HL-60/S4 treated with phorbol 12-myristate 13-acetate at 8.2 ng/mL for 4 days and 3 days (cell line): Measurements from ENCODE around the gene KCNG1.

ENCODE experiments used
- in situ Hi-C: fragments of 300-500 bp; cut with MboI; formaldehyde crosslinking; loops from 2 replicates; pipeline ENCODE4 v1.15.0; 2022; ENCODE audit warnings: low sequenced_read_pairs

Gene KCNG1

GRCh38 chr20:50992733-50993457 lies 30.0 kb downstream of the KCNG1 start:
- in situ Hi-C loops, result loop anchor here (25.0 kb wide), 1 partner anchor 619 kb away; no protein-coding TSS in a partner anchor

GRCh38 chr20:50992336-50992732 lies 30.6 kb downstream of the KCNG1 start:
- in situ Hi-C loops, result loop anchor here (25.0 kb wide), 1 partner anchor 620 kb away; no protein-coding TSS in a partner anchor

GRCh38 chr20:50991076-50991475 lies 31.8 kb downstream of the KCNG1 start:
- in situ Hi-C loops, result loop anchor here (25.0 kb wide), 1 partner anchor 621 kb away; no protein-coding TSS in a partner anchor

- in situ Hi-C loops, result loop anchor here (10.0 to 25.0 kb wide), 2 partner anchors 327 to 625 kb away; no protein-coding TSS in a partner anchor
Observed at GRCh38 chr20:50987493-50988210, 35.3 kb downstream of the KCNG1 start.

GRCh38 chr20:50983321-50983720 lies 39.6 kb downstream of the KCNG1 start:
- in situ Hi-C loops, result loop anchor here (10.0 to 25.0 kb wide), 2 partner anchors 331 to 629 kb away; no protein-coding TSS in a partner anchor

- in situ Hi-C loops, result loop anchor here (10.0 to 25.0 kb wide), 2 partner anchors 332 to 630 kb away; no protein-coding TSS in a partner anchor
Observed at GRCh38 chr20:50982363-50982762, 40.5 kb downstream of the KCNG1 start.

- in situ Hi-C loops, result loop anchor here (10.0 to 25.0 kb wide), 2 partner anchors 333 to 631 kb away; no protein-coding TSS in a partner anchor
Observed at GRCh38 chr20:50981714-50982048, 41.2 kb downstream of the KCNG1 start.

GRCh38 chr20:50980851-50981713 lies 41.8 kb downstream of the KCNG1 start:
- in situ Hi-C loops, result loop anchor here (10.0 to 25.0 kb wide), 2 partner anchors 334 to 631 kb away; no protein-coding TSS in a partner anchor

GRCh38 chr20:50980071-50980681 lies 42.7 kb downstream of the KCNG1 start:
- in situ Hi-C loops, result loop anchor here (10.0 to 25.0 kb wide), 2 partner anchors 335 to 632 kb away; no protein-coding TSS in a partner anchor

GRCh38 chr20:50978533-50978932 lies 44.4 kb downstream of the KCNG1 start:
- in situ Hi-C loops, result loop anchor here (25.0 kb wide), 1 partner anchor 634 kb away; no protein-coding TSS in a partner anchor

GRCh38 chr20:50977066-50978021 lies 45.6 kb downstream of the KCNG1 start:
- in situ Hi-C loops, result loop anchor here (25.0 kb wide), 1 partner anchor 635 kb away; no protein-coding TSS in a partner anchor

GRCh38 chr20:50975701-50976330 lies 47.1 kb downstream of the KCNG1 start:
- in situ Hi-C loops, result loop anchor here (25.0 kb wide), 1 partner anchor 636 kb away; no protein-coding TSS in a partner anchor

- in situ Hi-C loops, result no loop called here
Observed at GRCh38 chr20:50969912-50970311, 53.0 kb downstream of the KCNG1 start.

GRCh38 chr20:50969435-50969834 lies 53.5 kb downstream of the KCNG1 start:
- in situ Hi-C loops, result no loop called here

- in situ Hi-C loops, result no loop called here
Observed at GRCh38 chr20:50968289-50968688, 54.6 kb downstream of the KCNG1 start.

GRCh38 chr20:50967586-50967985 lies 55.3 kb downstream of the KCNG1 start:
- in situ Hi-C loops, result no loop called here

- in situ Hi-C loops, result no loop called here
Observed at GRCh38 chr20:50959543-50960126, 63.3 kb downstream of the KCNG1 start.
